GM10266 (cell line): Measurements from ENCODE around the gene PHLDA1.

Experiments
- DNase-seq: peaks from one replicate; pipeline ENCODE4 v3.0.0; 2012; ENCODE audit errors: extremely low spot score
- CTCF ChIP-seq: IDR thresholded peaks from 2 replicates; pipeline ENCODE4 v1.5.1; 2012; ENCODE audit warnings: mild to moderate bottlenecking, low read depth; ENCODE audit not compliant: control insufficient read depth, insufficient read depth; ENCODE audit errors: missing control alignments

Gene PHLDA1

GRCh38 chr12:76040461-76040860 is 8.9 kb upstream of the PHLDA1 start:
- no peak for TF ChIP-seq CTCF

GRCh38 chr12:76038176-76038575 is 6.6 kb upstream of the PHLDA1 start:
- DNase-seq: no peak
- TF ChIP-seq CTCF: no peak

More at GRCh38 chr12:76040461-76040860, 8.9 kb upstream of the PHLDA1 start:
- DNase-seq: no peak

- TF ChIP-seq CTCF: peak; percentile 87
- DNase-seq: peak; percentile 56
These were observed 5.8 kb upstream of the PHLDA1 start for GRCh38 chr12:76037130-76038103.

- TF ChIP-seq CTCF: no peak
These were observed 3.5 kb upstream of the PHLDA1 start for GRCh38 chr12:76035045-76035444.

GRCh38 chr12:76033081-76034011 is 1.8 kb upstream of the PHLDA1 start:
- no peak for TF ChIP-seq CTCF
- DNase-seq: no peak

More at GRCh38 chr12:76035045-76035444, 3.5 kb upstream of the PHLDA1 start:
- DNase-seq: no peak

GRCh38 chr12:76032043-76032981 is 736 bp upstream of the PHLDA1 start:
- no peak for TF ChIP-seq CTCF
- peak; percentile 68 for DNase-seq
